HuH-7 (cell line): ENCODE results near the gene EXOC6.

Source experiments
- DNase-seq: peaks from one replicate; pipeline ENCODE4 v3.0.0; 2011; ENCODE audit warnings: low spot score

Gene EXOC6

GRCh38 chr10:92832998-92833650 is 15.2 kb upstream of the EXOC6 start:
- DNase-seq = no peak

- DNase-seq = no peak
These were observed 14.0 kb upstream of the EXOC6 start for GRCh38 chr10:92834331-92834730.

- no peak for DNase-seq
These were observed 13.3 kb upstream of the EXOC6 start for GRCh38 chr10:92834986-92835385.

- DNase-seq = no peak
These were observed 10.9 kb upstream of the EXOC6 start for GRCh38 chr10:92837456-92837855.

- DNase-seq = peak; percentile 64
These were observed 8.9 kb upstream of the EXOC6 start for GRCh38 chr10:92839191-92840085.

- DNase-seq = no peak
These were observed 3.6 kb upstream of the EXOC6 start for GRCh38 chr10:92844746-92845145.

- no peak for DNase-seq
These were observed 2.4 kb upstream of the EXOC6 start for GRCh38 chr10:92845921-92846320.

GRCh38 chr10:92846344-92846743 is 2.0 kb upstream of the EXOC6 start:
- DNase-seq = no peak

- DNase-seq = no peak
These were observed 1.5 kb upstream of the EXOC6 start for GRCh38 chr10:92846854-92847201.

GRCh38 chr10:92847202-92847864 is 987 bp upstream of the EXOC6 start:
- DNase-seq = no peak

- DNase-seq = peak; percentile 73
These were observed 281 bp upstream of the EXOC6 start for GRCh38 chr10:92848037-92848440.

GRCh38 chr10:92849234-92849525 is 860 bp downstream of the EXOC6 start:
- no peak for DNase-seq

- no peak for DNase-seq
These were observed 1.3 kb downstream of the EXOC6 start for GRCh38 chr10:92849576-92850090.

- DNase-seq = no peak
These were observed 1.9 kb downstream of the EXOC6 start for GRCh38 chr10:92850185-92850584.

GRCh38 chr10:92851003-92851402 is 2.7 kb downstream of the EXOC6 start:
- no peak for DNase-seq

GRCh38 chr10:92855560-92855959 is 7.2 kb downstream of the EXOC6 start:
- DNase-seq = no peak

- DNase-seq = no peak
These were observed 9.7 kb downstream of the EXOC6 start for GRCh38 chr10:92857904-92858514.

GRCh38 chr10:92867235-92867634 is 18.9 kb downstream of the EXOC6 start:
- no peak for DNase-seq

GRCh38 chr10:92868036-92868435 is 19.7 kb downstream of the EXOC6 start:
- DNase-seq = no peak

GRCh38 chr10:92868557-92868956 is 20.2 kb downstream of the EXOC6 start:
- no peak for DNase-seq

- no peak for DNase-seq
These were observed 24.7 kb downstream of the EXOC6 start for GRCh38 chr10:92873029-92873428.

- DNase-seq = no peak
These were observed 28.3 kb downstream of the EXOC6 start for GRCh38 chr10:92876509-92877036.
